ENCODE measurements around the gene SIGLEC10. TPM values are rescaled to one million over a fixed set of nuclear protein-coding genes. Genes with fewer than 3 reads are reported as not detected.

Gene SIGLEC10
- total RNA-seq, 1 donor from 2014 or later: not detected

- H3K4me3 Mint-ChIP-seq (ENCODE audit: low read depth): peak overlapping the region; percentile 62
These were observed 26.3 kb downstream of the SIGLEC10 start for GRCh38 chr19:51391073-51391611.

GRCh38 chr19:51389143-51389542, 28.3 kb downstream of the SIGLEC10 start:
- Mint-ChIP-seq H3K4me3 (ENCODE audit: low read depth) (no peak overlapping the region), H3K4me1 (ENCODE audit: low read depth) (peaks cover 10% of the 10 kb centered on the region), H3K27ac (no peak overlapping the region), H3K27me3 (no peaks in the 10 kb centered on the region), H3K9me3 (ENCODE audit: low read depth) (no peaks in the 10 kb centered on the region), H3K36me3 (ENCODE audit: insufficient read depth) (no peaks in the 10 kb centered on the region)
- TF ChIP-seq CTCF (IDR thresholded peaks at IDR 0.05; ENCODE audit: unreplicated experiment): no peak
- no peak for DNase-seq (ENCODE audit: low spot score, unreplicated experiment)

More at GRCh38 chr19:51391073-51391611, 26.3 kb downstream of the SIGLEC10 start:
- no peak for DNase-seq (ENCODE audit: low spot score, unreplicated experiment)
- no peaks in the 10 kb centered on the region for H3K36me3 Mint-ChIP-seq (ENCODE audit: insufficient read depth)
- TF ChIP-seq CTCF (IDR thresholded peaks at IDR 0.05; ENCODE audit: unreplicated experiment): no peak
- H3K9me3 Mint-ChIP-seq (ENCODE audit: low read depth): no peaks in the 10 kb centered on the region
- H3K27me3 Mint-ChIP-seq: no peaks in the 10 kb centered on the region
- peaks cover 14% of the 10 kb centered on the region for H3K4me1 Mint-ChIP-seq (ENCODE audit: low read depth)
- peak overlapping the region; percentile 13 for H3K27ac Mint-ChIP-seq

GRCh38 chr19:51387924-51388389, 29.5 kb downstream of the SIGLEC10 start, which contains the start of gene LIM2:
LIM2 (minus strand) TSS chr19:51387974; CDS start chr19:51387443, 531 bp downstream.
- Mint-ChIP-seq H3K4me1 (ENCODE audit: low read depth) (peaks cover 8% of the 10 kb centered on the region), H3K27me3 (no peaks in the 10 kb centered on the region), H3K36me3 (ENCODE audit: insufficient read depth) (no peaks in the 10 kb centered on the region), H3K27ac (peak within 1 kb of the TSS; percentile 62), H3K9me3 (ENCODE audit: low read depth) (no peaks in the 10 kb centered on the region), H3K4me3 (ENCODE audit: low read depth) (no peak within 1 kb of the TSS)
- no peak for DNase-seq (ENCODE audit: low spot score, unreplicated experiment)
- no peak for TF ChIP-seq CTCF (IDR thresholded peaks at IDR 0.05; ENCODE audit: unreplicated experiment)

GRCh38 chr19:51386882-51387520, 30.4 kb downstream of the SIGLEC10 start:
- no peak overlapping the region for H3K4me3 Mint-ChIP-seq (ENCODE audit: low read depth)
- no peak for TF ChIP-seq CTCF (IDR thresholded peaks at IDR 0.05; ENCODE audit: unreplicated experiment)
- H3K9me3 Mint-ChIP-seq (ENCODE audit: low read depth): no peaks in the 10 kb centered on the region
- H3K27ac Mint-ChIP-seq: no peak overlapping the region
- H3K4me1 Mint-ChIP-seq (ENCODE audit: low read depth): peaks cover 6% of the 10 kb centered on the region
- H3K27me3 Mint-ChIP-seq: no peaks in the 10 kb centered on the region
- no peaks in the 10 kb centered on the region for H3K36me3 Mint-ChIP-seq (ENCODE audit: insufficient read depth)
- DNase-seq (ENCODE audit: low spot score, unreplicated experiment): no peak

- no peak overlapping the region for H3K27ac Mint-ChIP-seq
- H3K27me3 Mint-ChIP-seq: no peaks in the 10 kb centered on the region
- TF ChIP-seq CTCF (IDR thresholded peaks at IDR 0.05; ENCODE audit: unreplicated experiment): no peak
These were observed 35.4 kb downstream of the SIGLEC10 start for GRCh38 chr19:51382004-51382403.

More at GRCh38 chr19:51382004-51382403, 35.4 kb downstream of the SIGLEC10 start:
- Mint-ChIP-seq H3K4me3 (ENCODE audit: low read depth) (no peak overlapping the region), H3K36me3 (ENCODE audit: insufficient read depth) (no peaks in the 10 kb centered on the region), H3K4me1 (ENCODE audit: low read depth) (no peaks in the 10 kb centered on the region), H3K9me3 (ENCODE audit: low read depth) (no peaks in the 10 kb centered on the region)
- DNase-seq (ENCODE audit: low spot score, unreplicated experiment): no peak

Measured in progenitor cell of endocrine pancreas (in vitro differentiated cells).